Activated naive CD8-positive, alpha-beta T cell treated with anti-CD3 and anti-CD28 coated beads, Interleukin-2, amount 50 U/mL, for 24 hours (primary cell): Measurements from ENCODE around the gene TMEM258.

Experiments used
- ATAC-seq: fragments of 150-1000 bp; cut with Tn5 transposase; one replicate; pipeline ENCODE4 v1.10.0; 2021
- DNase-seq: peaks from one replicate; pipeline ENCODE4 v3.0.0; 2021
- H3K27ac Mint-ChIP-seq: one replicate; pipeline ENCODE4 v1.8.0; 2021; ENCODE audit warnings: mild to moderate bottlenecking, mixed read lengths
- H3K27me3 Mint-ChIP-seq: one replicate; pipeline ENCODE4 v1.8.0; 2021; ENCODE audit warnings: mixed read lengths
- H3K36me3 Mint-ChIP-seq: one replicate; pipeline ENCODE4 v1.8.0; 2021; ENCODE audit warnings: low read depth, mixed read lengths
- H3K4me1 Mint-ChIP-seq: one replicate; pipeline ENCODE4 v1.8.0; 2021; ENCODE audit warnings: mixed read lengths
- H3K4me3 Mint-ChIP-seq: one replicate; pipeline ENCODE4 v1.8.0; 2021; ENCODE audit warnings: mild to moderate bottlenecking, moderate library complexity, mixed read lengths
- H3K9me3 Mint-ChIP-seq: one replicate; pipeline ENCODE4 v1.8.0; 2021; ENCODE audit warnings: mixed read lengths

Gene TMEM258

GRCh38 chr11:61792310-61793082 lies at the start of gene TMEM258, which contains the start of gene FEN1:
Gene TMEM258 (minus strand): TSS chr11:61792599. CDS start chr11:61792558, 41 bp downstream.
Gene FEN1 (plus strand): TSS chr11:61792911. CDS start chr11:61795362, 2,451 bp downstream.
- H3K27me3 Mint-ChIP-seq, result no peaks in the 10 kb centered on the region
- ATAC-seq (peak; percentile 90), DNase-seq (peak; percentile 90)
- no peaks in the 10 kb centered on the region for H3K9me3 Mint-ChIP-seq
- H3K4me1 Mint-ChIP-seq, result peaks cover 52% of the 10 kb centered on the region
- peak within 1 kb of the TSS; percentile 100 for H3K27ac Mint-ChIP-seq
- H3K36me3 Mint-ChIP-seq, result peaks cover 61% of the 10 kb centered on the region
- peak within 1 kb of the TSS; percentile 89 for H3K4me3 Mint-ChIP-seq

GRCh38 chr11:61841636-61842527 lies 49.5 kb upstream of the TMEM258 start:
- Mint-ChIP-seq H3K36me3 (peaks cover 14% of the 10 kb centered on the region), H3K4me3 (no peak overlapping the region)
- no peak for ATAC-seq

GRCh38 chr11:61840371-61840770 lies 48.0 kb upstream of the TMEM258 start:
- Mint-ChIP-seq H3K4me3 (no peak overlapping the region), H3K27me3 (no peaks in the 10 kb centered on the region), H3K4me1 (peaks cover 5% of the 10 kb centered on the region), H3K36me3 (peaks cover 14% of the 10 kb centered on the region), H3K9me3 (no peaks in the 10 kb centered on the region), H3K27ac (no peak overlapping the region)
- DNase-seq, result no peak
- ATAC-seq, result no peak

More at GRCh38 chr11:61841636-61842527, 49.5 kb upstream of the TMEM258 start:
- Mint-ChIP-seq H3K9me3 (no peaks in the 10 kb centered on the region), H3K27me3 (no peaks in the 10 kb centered on the region), H3K4me1 (no peaks in the 10 kb centered on the region), H3K27ac (no peak overlapping the region)
- no peak for DNase-seq

- DNase-seq (no peak), ATAC-seq (peak; percentile 26)
- H3K4me3 Mint-ChIP-seq, result no peak overlapping the region
- no peaks in the 10 kb centered on the region for H3K9me3 Mint-ChIP-seq
- H3K36me3 Mint-ChIP-seq, result peaks cover 14% of the 10 kb centered on the region
- H3K27ac Mint-ChIP-seq, result no peak overlapping the region
- H3K4me1 Mint-ChIP-seq, result peaks cover 8% of the 10 kb centered on the region
- H3K27me3 Mint-ChIP-seq, result no peaks in the 10 kb centered on the region
These were observed 47.3 kb upstream of the TMEM258 start for GRCh38 chr11:61839742-61840141.

GRCh38 chr11:61838921-61839320 lies 46.5 kb upstream of the TMEM258 start:
- Mint-ChIP-seq H3K4me1 (peaks cover 14% of the 10 kb centered on the region), H3K4me3 (no peak overlapping the region), H3K27me3 (no peaks in the 10 kb centered on the region), H3K36me3 (peaks cover 14% of the 10 kb centered on the region), H3K27ac (no peak overlapping the region), H3K9me3 (no peaks in the 10 kb centered on the region)
- ATAC-seq (no peak), DNase-seq (no peak)

- peaks cover 18% of the 10 kb centered on the region for H3K4me1 Mint-ChIP-seq
- peaks cover 14% of the 10 kb centered on the region for H3K36me3 Mint-ChIP-seq
- H3K4me3 Mint-ChIP-seq, result no peak overlapping the region
- no peaks in the 10 kb centered on the region for H3K9me3 Mint-ChIP-seq
- DNase-seq (no peak), ATAC-seq (no peak)
- H3K27me3 Mint-ChIP-seq, result no peaks in the 10 kb centered on the region
- H3K27ac Mint-ChIP-seq, result no peak overlapping the region
These were observed 46.1 kb upstream of the TMEM258 start for GRCh38 chr11:61838501-61838900.

- no peak overlapping the region for H3K4me3 Mint-ChIP-seq
- no peaks in the 10 kb centered on the region for H3K27me3 Mint-ChIP-seq
- peaks cover 14% of the 10 kb centered on the region for H3K36me3 Mint-ChIP-seq
- no peak overlapping the region for H3K27ac Mint-ChIP-seq
- DNase-seq, result no peak
- peaks cover 23% of the 10 kb centered on the region for H3K4me1 Mint-ChIP-seq
- H3K9me3 Mint-ChIP-seq, result no peaks in the 10 kb centered on the region
- ATAC-seq, result no peak
These were observed 45.1 kb upstream of the TMEM258 start for GRCh38 chr11:61837411-61838005.

GRCh38 chr11:61836193-61836592 lies 43.8 kb upstream of the TMEM258 start:
- peaks cover 23% of the 10 kb centered on the region for H3K4me1 Mint-ChIP-seq

GRCh38 chr11:61834278-61835048 lies 42.1 kb upstream of the TMEM258 start:
- H3K36me3 Mint-ChIP-seq, result no peaks in the 10 kb centered on the region
- peak; percentile 61 for DNase-seq

More at GRCh38 chr11:61836193-61836592, 43.8 kb upstream of the TMEM258 start:
- Mint-ChIP-seq H3K27ac (no peak overlapping the region), H3K9me3 (no peaks in the 10 kb centered on the region), H3K4me3 (no peak overlapping the region), H3K36me3 (peaks cover 10% of the 10 kb centered on the region), H3K27me3 (peaks cover 4% of the 10 kb centered on the region)
- ATAC-seq (no peak), DNase-seq (no peak)

GRCh38 chr11:61833926-61834277 lies 41.5 kb upstream of the TMEM258 start:
- H3K9me3 Mint-ChIP-seq, result no peaks in the 10 kb centered on the region
- DNase-seq, result no peak
- ATAC-seq, result no peak
- peaks cover 32% of the 10 kb centered on the region for H3K4me1 Mint-ChIP-seq
- peak overlapping the region; percentile 60 for H3K27ac Mint-ChIP-seq
- H3K36me3 Mint-ChIP-seq, result no peaks in the 10 kb centered on the region
- no peak overlapping the region for H3K4me3 Mint-ChIP-seq
- H3K27me3 Mint-ChIP-seq, result peaks cover 19% of the 10 kb centered on the region

More at GRCh38 chr11:61834278-61835048, 42.1 kb upstream of the TMEM258 start:
- H3K27ac Mint-ChIP-seq, result peak overlapping the region; percentile 60
- peaks cover 15% of the 10 kb centered on the region for H3K27me3 Mint-ChIP-seq
- peak; percentile 97 for ATAC-seq
- H3K4me1 Mint-ChIP-seq, result peaks cover 29% of the 10 kb centered on the region
- no peaks in the 10 kb centered on the region for H3K9me3 Mint-ChIP-seq
- H3K4me3 Mint-ChIP-seq, result no peak overlapping the region

GRCh38 chr11:61833471-61833870 lies 41.1 kb upstream of the TMEM258 start:
- H3K9me3 Mint-ChIP-seq, result no peaks in the 10 kb centered on the region
- no peak for DNase-seq
- no peak for ATAC-seq
- no peaks in the 10 kb centered on the region for H3K36me3 Mint-ChIP-seq
- H3K4me1 Mint-ChIP-seq, result peaks cover 33% of the 10 kb centered on the region
- H3K4me3 Mint-ChIP-seq, result no peak overlapping the region
- peaks cover 20% of the 10 kb centered on the region for H3K27me3 Mint-ChIP-seq
- H3K27ac Mint-ChIP-seq, result peak overlapping the region; percentile 60

- ATAC-seq (no peak), DNase-seq (no peak)
- H3K4me1 Mint-ChIP-seq, result peaks cover 38% of the 10 kb centered on the region
- H3K9me3 Mint-ChIP-seq, result no peaks in the 10 kb centered on the region
- no peaks in the 10 kb centered on the region for H3K36me3 Mint-ChIP-seq
- no peak overlapping the region for H3K27ac Mint-ChIP-seq
- no peak overlapping the region for H3K4me3 Mint-ChIP-seq
- peaks cover 26% of the 10 kb centered on the region for H3K27me3 Mint-ChIP-seq
These were observed 40.4 kb upstream of the TMEM258 start for GRCh38 chr11:61832754-61833153.

- no peak for ATAC-seq
- peaks cover 39% of the 10 kb centered on the region for H3K4me1 Mint-ChIP-seq
- no peaks in the 10 kb centered on the region for H3K36me3 Mint-ChIP-seq
- DNase-seq, result no peak
- no peak overlapping the region for H3K27ac Mint-ChIP-seq
- peaks cover 27% of the 10 kb centered on the region for H3K27me3 Mint-ChIP-seq
- no peak overlapping the region for H3K4me3 Mint-ChIP-seq
- H3K9me3 Mint-ChIP-seq, result no peaks in the 10 kb centered on the region
These were observed 39.8 kb upstream of the TMEM258 start for GRCh38 chr11:61832207-61832606.
